ENCODE results near the gene PSME1.

- TF ChIP-seq CTCF (optimal IDR thresholded peaks at IDR 0.05 in 1 of 3, IDR thresholded peaks at IDR 0.05 in 1 of 3, conservative IDR thresholded peaks at IDR 0.05 in 1 of 3; ENCODE audit: extremely low read depth in 1 of 3, insufficient read depth in 2 of 3, low read length in 3 of 3) (no peak), EZH2 (IDR thresholded peaks at IDR 0.05; ENCODE audit: low read length) (no peak)
Observed at GRCh38 chr14:24095271-24096068, 40.5 kb upstream of the PSME1 start.

All from keratinocyte (primary cell).